ENCODE measurements around the gene SLC2A2.

- TF ChIP-seq CTCF (optimal IDR thresholded peaks at IDR 0.05 in 1 of 3, IDR thresholded peaks at IDR 0.05 in 1 of 3, conservative IDR thresholded peaks at IDR 0.05 in 1 of 3; ENCODE audit: extremely low read depth in 1 of 3, insufficient read depth in 2 of 3, low read length in 3 of 3) (peak; percentile 59 to 85 (median 74)), EZH2 (IDR thresholded peaks at IDR 0.05; ENCODE audit: low read length) (no peak)
Measured at GRCh38 chr3:171049861-171050444, 23.4 kb upstream of the SLC2A2 start.

All from keratinocyte (primary cell).